Skeletal muscle satellite cell (primary cell): ENCODE measurements around the gene MRPS27.

Source experiments
- H3K27me3 ChIP-seq: 2 replicates; pipeline ENCODE4 v1.7.0; 2013; ENCODE audit warnings: low read length; ENCODE audit not compliant: control insufficient read depth, insufficient read depth
- H3K36me3 ChIP-seq: 2 replicates; pipeline ENCODE4 v1.7.0; 2013; ENCODE audit warnings: mild to moderate bottlenecking, control low read depth, low read length; ENCODE audit not compliant: insufficient read depth
- H3K4me1 ChIP-seq: 2 replicates; pipeline ENCODE4 v1.7.0; 2013; ENCODE audit warnings: low read length; ENCODE audit not compliant: control insufficient read depth, insufficient read depth
- H3K4me2 ChIP-seq: 2 replicates; pipeline ENCODE4 v1.7.0; 2013; ENCODE audit warnings: mild to moderate bottlenecking, low read length
- H3K4me3 ChIP-seq: 2 replicates; pipeline ENCODE4 v1.7.0; 2013; ENCODE audit warnings: low read length
- H3K9ac ChIP-seq: 2 replicates; pipeline ENCODE4 v1.7.0; 2013; ENCODE audit warnings: mild to moderate bottlenecking, low read depth, low read length, moderate library complexity
- H3K9me3 ChIP-seq: replicated peaks from 2 replicates; pipeline ENCODE4 v1.7.0; 2013; ENCODE audit warnings: mild to moderate bottlenecking, control low read depth, low read length

MRPS27 gene

GRCh38 chr5:72286798-72287197 is 33.2 kb downstream of the MRPS27 start:
- no peak overlapping the region for H3K9ac ChIP-seq
- H3K4me3 ChIP-seq = no peak overlapping the region
- no peak overlapping the region for H3K4me2 ChIP-seq
- peaks cover 11% of the 10 kb centered on the region for H3K36me3 ChIP-seq
- peaks cover 17% of the 10 kb centered on the region for H3K4me1 ChIP-seq
- H3K9me3 ChIP-seq = no peaks in the 10 kb centered on the region
- H3K27me3 ChIP-seq = no peaks in the 10 kb centered on the region

GRCh38 chr5:72285424-72285821 is 34.6 kb downstream of the MRPS27 start:
- H3K27me3 ChIP-seq = no peaks in the 10 kb centered on the region
- peaks cover 24% of the 10 kb centered on the region for H3K4me1 ChIP-seq
- peaks cover 11% of the 10 kb centered on the region for H3K36me3 ChIP-seq
- no peak overlapping the region for H3K4me2 ChIP-seq
- no peaks in the 10 kb centered on the region for H3K9me3 ChIP-seq
- H3K9ac ChIP-seq = no peak overlapping the region
- H3K4me3 ChIP-seq = no peak overlapping the region

- H3K27me3 ChIP-seq = no peaks in the 10 kb centered on the region
- peaks cover 24% of the 10 kb centered on the region for H3K4me1 ChIP-seq
Measured at GRCh38 chr5:72284559-72285423, 35.2 kb downstream of the MRPS27 start.

GRCh38 chr5:72283358-72283757 is 36.7 kb downstream of the MRPS27 start:
- H3K36me3 ChIP-seq = peaks cover 7% of the 10 kb centered on the region
- no peak overlapping the region for H3K9ac ChIP-seq
- H3K4me2 ChIP-seq = no peak overlapping the region
- peaks cover 24% of the 10 kb centered on the region for H3K4me1 ChIP-seq
- H3K27me3 ChIP-seq = no peaks in the 10 kb centered on the region
- H3K4me3 ChIP-seq = no peak overlapping the region
- H3K9me3 ChIP-seq = no peaks in the 10 kb centered on the region

More at GRCh38 chr5:72284559-72285423, 35.2 kb downstream of the MRPS27 start:
- Histone ChIP-seq H3K9me3 (no peaks in the 10 kb centered on the region), H3K9ac (no peak overlapping the region), H3K36me3 (peaks cover 11% of the 10 kb centered on the region), H3K4me3 (no peak overlapping the region), H3K4me2 (no peak overlapping the region)

GRCh38 chr5:72282878-72283277 is 37.2 kb downstream of the MRPS27 start:
- Histone ChIP-seq H3K4me3 (no peak overlapping the region), H3K4me1 (peaks cover 24% of the 10 kb centered on the region), H3K9me3 (no peaks in the 10 kb centered on the region), H3K36me3 (peaks cover 6% of the 10 kb centered on the region), H3K27me3 (no peaks in the 10 kb centered on the region), H3K4me2 (peak overlapping the region; percentile 3), H3K9ac (peak overlapping the region; percentile 39)

- no peak overlapping the region for H3K4me3 ChIP-seq
- no peaks in the 10 kb centered on the region for H3K27me3 ChIP-seq
- peaks cover 24% of the 10 kb centered on the region for H3K4me1 ChIP-seq
- H3K36me3 ChIP-seq = peaks cover 4% of the 10 kb centered on the region
- H3K4me2 ChIP-seq = peak overlapping the region; percentile 3
- no peaks in the 10 kb centered on the region for H3K9me3 ChIP-seq
- peak overlapping the region; percentile 6 for H3K9ac ChIP-seq
Measured at GRCh38 chr5:72281764-72282499, 38.1 kb downstream of the MRPS27 start.

- H3K4me1 ChIP-seq = peaks cover 24% of the 10 kb centered on the region
- no peak overlapping the region for H3K4me2 ChIP-seq
- H3K36me3 ChIP-seq = peaks cover 4% of the 10 kb centered on the region
- H3K4me3 ChIP-seq = no peak overlapping the region
- H3K9ac ChIP-seq = no peak overlapping the region
- no peaks in the 10 kb centered on the region for H3K27me3 ChIP-seq
- no peaks in the 10 kb centered on the region for H3K9me3 ChIP-seq
Measured at GRCh38 chr5:72281430-72281763, 38.6 kb downstream of the MRPS27 start.

- no peaks in the 10 kb centered on the region for H3K27me3 ChIP-seq
- H3K9ac ChIP-seq = no peak overlapping the region
- H3K4me1 ChIP-seq = peaks cover 24% of the 10 kb centered on the region
- no peak overlapping the region for H3K4me3 ChIP-seq
- H3K9me3 ChIP-seq = no peaks in the 10 kb centered on the region
- peaks cover 4% of the 10 kb centered on the region for H3K36me3 ChIP-seq
- H3K4me2 ChIP-seq = no peak overlapping the region
Measured at GRCh38 chr5:72280581-72281069, 39.4 kb downstream of the MRPS27 start.

GRCh38 chr5:72276219-72276752 is 43.8 kb downstream of the MRPS27 start:
- H3K9ac ChIP-seq = no peak overlapping the region
- H3K4me2 ChIP-seq = no peak overlapping the region
- no peaks in the 10 kb centered on the region for H3K9me3 ChIP-seq
- H3K36me3 ChIP-seq = peaks cover 4% of the 10 kb centered on the region
- H3K27me3 ChIP-seq = no peaks in the 10 kb centered on the region
- H3K4me3 ChIP-seq = no peak overlapping the region
- peaks cover 5% of the 10 kb centered on the region for H3K4me1 ChIP-seq

GRCh38 chr5:72273547-72273946 is 46.5 kb downstream of the MRPS27 start:
- Histone ChIP-seq H3K36me3 (peaks cover 4% of the 10 kb centered on the region), H3K9me3 (no peaks in the 10 kb centered on the region), H3K27me3 (no peaks in the 10 kb centered on the region), H3K4me2 (no peak overlapping the region), H3K4me3 (no peak overlapping the region), H3K9ac (no peak overlapping the region), H3K4me1 (no peaks in the 10 kb centered on the region)

GRCh38 chr5:72272398-72272797 is 47.6 kb downstream of the MRPS27 start:
- no peak overlapping the region for H3K9ac ChIP-seq

More at GRCh38 chr5:72272398-72272797, 47.6 kb downstream of the MRPS27 start:
- Histone ChIP-seq H3K9me3 (no peaks in the 10 kb centered on the region), H3K4me1 (no peaks in the 10 kb centered on the region), H3K4me3 (no peak overlapping the region), H3K4me2 (no peak overlapping the region), H3K27me3 (no peaks in the 10 kb centered on the region), H3K36me3 (no peaks in the 10 kb centered on the region)
